Activated CD4-positive, alpha-beta T cell treated with anti-CD3 and anti-CD28 coated beads for 24 hours (primary cell): Measurements from ENCODE around the gene FUBP3.

ENCODE experiments used
- DNase-seq, 2 donors: peaks; one replicate each; pipeline ENCODE4 v3.0.0-alpha.2; 2020; ENCODE audit warnings: low read depth in 2 of 2

Gene FUBP3

DNA sequence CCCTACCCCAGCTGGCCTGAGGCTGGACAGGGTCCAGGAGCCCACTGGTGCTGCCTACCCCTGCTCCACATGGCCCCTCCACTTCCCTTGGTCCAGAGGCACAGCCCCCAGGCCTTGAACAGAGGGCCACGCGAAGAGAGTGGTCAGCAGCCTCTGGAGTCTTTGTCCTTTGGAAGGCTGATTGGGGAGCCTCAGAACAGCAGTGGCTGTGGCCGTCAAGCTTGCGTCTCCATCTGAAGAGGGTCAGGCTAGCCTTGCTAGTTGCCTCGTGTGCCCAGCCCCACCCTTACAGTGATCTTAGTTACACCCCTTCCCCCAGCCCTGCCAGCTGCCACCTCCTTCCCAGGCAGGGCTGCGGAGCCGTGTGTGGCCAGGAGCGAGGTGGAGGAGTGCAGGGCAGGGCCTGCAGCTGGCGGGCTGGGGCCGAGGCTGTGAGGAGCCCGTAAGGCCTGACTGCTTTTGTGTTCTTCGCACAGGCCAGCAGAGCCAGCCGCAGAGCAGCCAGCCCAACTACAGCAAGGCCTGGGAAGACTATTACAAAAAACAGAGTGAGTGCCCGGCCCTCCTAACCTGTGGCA is 54.9 kb downstream of the FUBP3 start:
- no peak for DNase-seq

DNA sequence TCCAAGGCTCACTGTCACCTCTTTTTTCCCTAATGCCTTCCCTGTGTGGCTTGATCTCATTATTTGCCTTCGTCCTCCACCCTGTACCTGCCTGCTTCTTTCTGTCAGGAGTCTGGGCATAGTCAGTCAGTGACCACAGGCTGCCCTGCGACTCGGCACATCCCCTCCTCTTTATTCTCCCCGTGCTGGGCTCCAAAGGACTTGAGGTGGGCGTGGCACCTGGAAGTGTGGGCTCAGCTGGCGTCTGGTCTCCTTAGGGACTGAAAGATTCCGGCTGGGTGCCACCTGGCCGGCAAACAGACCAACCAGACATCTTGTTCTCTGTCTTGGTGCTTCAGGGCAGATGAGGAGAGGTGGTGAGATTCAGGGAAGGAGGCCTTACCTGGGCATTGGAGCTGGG is 55.4 kb downstream of the FUBP3 start:
- no peak for DNase-seq

DNA sequence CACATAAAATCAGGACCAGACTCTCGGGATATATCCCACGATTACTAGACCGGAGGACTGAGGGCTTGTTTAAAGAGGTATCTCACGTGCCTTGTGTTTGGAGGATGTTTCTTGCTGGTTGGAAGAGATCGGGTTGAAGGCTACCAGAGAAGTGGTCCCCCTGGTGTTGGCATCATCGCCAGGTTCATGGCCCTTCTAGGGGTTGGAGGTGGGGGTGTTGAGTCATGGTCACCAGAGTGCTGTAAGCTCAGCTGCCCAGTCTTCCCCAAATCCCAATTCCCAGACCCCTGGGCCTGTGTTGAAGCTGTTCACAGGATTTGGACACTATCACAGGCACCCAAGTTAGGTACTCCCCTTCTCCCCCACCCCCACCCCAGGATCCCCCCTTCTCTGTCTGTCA is 55.9 kb downstream of the FUBP3 start:
- no peak for DNase-seq

DNA sequence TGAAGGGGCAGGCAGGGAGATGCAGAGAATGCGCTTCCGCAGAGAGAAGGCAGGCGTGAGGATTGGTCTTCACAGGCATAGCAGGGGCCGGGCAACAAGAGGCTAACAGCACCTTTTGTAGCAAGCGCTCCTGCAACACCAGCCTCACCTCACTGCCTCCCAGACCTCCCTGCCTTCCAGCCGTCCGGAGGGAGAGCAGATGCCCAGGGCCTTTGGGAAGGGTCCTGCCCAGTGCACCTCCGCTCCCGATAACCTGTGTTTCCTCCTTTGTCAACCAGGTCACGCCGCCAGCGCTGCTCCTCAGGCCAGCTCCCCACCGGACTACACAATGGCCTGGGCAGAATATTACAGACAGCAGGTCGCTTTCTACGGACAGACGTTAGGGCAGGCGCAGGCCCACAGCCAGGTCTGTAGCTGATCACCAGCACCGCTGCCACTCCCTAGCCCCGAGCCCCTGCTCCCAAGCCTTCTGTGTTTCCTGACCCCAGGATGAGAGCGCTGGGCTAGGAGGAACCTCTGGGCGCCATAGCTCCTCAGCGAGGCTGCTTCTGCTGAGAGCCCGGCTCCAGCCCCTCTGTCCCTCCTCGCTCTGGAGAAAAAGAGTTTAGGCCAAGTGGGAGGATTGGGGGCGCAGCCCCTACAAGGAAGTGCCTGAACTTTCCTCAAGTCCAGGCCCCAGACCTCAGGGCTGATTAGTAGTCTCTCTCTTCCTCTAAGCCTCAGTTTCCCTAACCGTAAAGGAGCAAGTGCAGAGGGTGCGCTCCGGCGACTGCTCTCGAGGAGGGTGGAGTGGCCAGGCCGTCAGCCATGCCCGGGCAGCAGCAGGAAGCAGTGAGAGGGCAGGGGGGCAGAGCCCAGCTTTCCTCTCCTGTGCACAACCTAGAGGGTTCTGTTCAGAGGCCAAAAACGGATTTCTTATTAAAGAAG is 56.6 kb downstream of the FUBP3 start:
- DNase-seq, result no peak

DNA sequence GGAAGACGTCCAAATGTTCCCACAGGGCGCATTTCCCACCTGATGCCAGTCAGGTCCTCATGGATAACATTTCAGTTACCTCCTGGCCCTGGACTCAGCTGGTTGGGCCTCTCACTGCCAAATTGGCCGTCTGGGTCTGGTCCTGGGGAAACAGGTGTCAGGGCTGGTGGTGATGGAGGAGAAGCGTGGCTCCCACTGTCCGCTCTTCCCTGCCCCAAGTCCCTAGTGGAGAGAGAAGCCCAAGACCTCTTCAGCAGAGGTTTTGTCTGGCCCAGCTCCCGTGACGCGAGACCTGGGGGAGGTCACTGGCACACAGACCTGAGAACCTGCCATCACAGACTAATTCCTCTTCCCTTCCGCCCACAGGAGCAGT is 57.3 kb downstream of the FUBP3 start:
- DNase-seq, result no peak

DNA sequence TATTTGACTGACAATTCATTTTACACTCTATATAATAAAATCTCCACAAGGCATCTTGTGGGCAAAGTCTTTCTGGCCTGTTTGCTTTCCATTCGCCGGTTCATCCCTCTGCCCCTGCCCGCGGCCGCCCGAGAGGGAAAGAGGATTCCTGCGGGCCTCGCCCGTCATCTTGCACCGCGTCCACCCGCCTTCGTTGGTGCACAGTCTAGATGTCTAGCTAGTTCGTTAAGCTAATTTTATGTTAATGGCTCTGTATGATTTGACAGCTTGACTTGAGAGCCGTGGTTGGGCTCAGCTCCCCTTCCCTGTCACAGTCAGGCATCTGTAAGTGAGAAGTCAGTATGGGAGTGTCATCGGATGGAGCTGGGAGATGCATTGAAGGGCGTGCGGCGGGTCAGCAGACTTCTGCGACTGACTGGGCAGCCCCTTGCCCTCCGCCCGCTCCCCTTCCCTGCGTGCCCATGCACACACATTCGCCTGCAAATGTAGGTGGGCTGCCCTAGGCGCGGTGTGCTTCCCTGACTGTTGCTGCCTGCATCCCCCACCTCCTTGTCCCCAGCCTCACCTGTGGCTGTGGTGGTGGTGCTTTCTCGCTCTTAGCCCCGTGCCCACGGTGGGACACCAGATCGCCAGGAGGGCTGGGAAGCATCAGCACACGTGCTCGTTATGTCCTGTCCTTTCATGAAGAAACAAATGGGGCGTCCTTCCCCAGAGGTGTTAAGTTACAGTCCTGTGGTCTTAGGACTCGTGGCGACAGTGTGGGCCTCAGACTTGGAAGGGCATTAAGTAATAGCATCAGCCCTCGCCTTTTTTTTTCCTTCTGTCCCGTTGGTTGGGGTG is 59.1 kb downstream of the FUBP3 start:
- no peak for DNase-seq

DNA sequence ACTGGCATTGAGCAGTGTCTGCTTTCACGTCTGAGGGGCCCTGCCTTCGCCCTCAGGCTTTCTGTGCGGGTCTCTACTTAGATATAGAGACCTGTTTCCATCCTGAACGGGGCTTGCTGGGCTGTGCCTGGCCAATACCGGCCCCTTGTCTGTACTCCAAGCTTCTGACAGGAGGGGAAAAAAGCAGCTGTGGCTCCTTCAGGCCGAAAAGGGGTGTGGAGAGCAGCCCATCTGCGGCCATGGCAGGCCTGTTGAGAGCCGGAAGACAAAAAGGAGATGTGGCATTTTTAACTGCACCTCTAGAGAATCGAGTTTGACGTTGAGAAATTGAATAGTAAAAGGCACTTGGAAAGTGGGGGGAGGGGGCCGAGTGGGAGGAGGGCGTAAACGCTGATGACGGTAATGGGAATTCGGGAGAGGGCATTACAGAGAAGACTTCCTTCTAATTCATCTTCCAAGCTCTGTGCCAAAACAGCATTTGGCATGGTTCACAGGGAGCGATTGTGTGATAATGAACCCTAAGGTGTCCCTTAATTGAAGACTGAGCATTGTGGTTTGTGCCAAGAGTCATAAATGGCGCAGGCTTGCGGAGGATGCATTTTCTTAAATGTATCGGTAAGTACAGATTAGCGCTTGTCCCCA is 59.9 kb downstream of the FUBP3 start:
- no peak for DNase-seq

DNA sequence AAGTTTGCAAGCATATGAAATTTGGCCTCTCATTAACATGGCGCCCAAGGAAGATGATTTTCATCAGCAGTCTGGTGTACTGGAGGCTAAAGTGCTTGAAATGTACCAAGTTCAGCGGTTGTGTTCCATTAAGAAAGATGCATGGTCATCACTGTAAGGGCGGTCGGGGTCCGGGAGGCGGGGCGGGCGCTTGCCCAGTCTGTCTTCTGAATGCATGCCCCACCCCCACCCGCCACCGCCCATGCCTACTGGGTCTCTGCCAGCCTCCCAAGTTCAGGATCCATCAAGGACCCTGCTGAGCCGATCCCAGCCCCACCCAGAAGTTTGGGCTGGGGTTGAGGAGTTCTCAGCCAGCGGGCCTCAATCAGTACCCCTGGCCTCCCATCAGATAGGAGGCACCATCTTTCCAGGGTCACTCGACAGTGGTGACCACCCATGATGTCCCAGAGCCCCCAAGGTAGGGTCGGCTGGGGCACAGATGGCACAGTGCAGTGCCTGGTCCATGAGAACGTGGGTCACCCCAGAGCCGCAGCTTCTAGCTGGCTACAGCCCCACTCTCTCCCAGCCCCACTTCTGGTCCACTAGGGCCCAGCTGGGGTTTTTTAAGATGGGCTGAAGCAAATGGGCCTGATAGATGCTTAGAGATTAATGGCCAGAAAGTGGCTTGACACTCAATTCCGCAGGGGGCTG is 60.6 kb downstream of the FUBP3 start:
- DNase-seq, result no peak

DNA sequence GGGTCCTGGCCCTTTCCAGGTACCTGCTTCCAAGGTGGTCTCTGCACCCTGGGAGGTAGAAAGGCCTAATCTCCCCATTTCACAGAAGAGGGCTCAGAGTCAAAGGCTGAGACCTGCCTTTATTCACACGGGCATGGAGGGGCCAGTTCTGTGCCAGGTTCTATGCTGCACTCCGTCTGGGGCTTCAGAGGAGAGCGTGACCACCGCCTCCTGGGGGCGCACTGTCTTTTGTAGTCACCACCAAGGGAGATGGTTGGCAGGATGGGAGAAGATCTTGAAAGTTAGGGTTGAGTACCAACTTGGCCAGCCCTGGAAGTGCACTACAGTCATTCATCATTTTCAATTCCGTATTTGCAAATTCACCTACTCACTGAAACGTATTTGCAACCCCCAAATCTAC is 61.3 kb downstream of the FUBP3 start:
- no peak for DNase-seq

DNA sequence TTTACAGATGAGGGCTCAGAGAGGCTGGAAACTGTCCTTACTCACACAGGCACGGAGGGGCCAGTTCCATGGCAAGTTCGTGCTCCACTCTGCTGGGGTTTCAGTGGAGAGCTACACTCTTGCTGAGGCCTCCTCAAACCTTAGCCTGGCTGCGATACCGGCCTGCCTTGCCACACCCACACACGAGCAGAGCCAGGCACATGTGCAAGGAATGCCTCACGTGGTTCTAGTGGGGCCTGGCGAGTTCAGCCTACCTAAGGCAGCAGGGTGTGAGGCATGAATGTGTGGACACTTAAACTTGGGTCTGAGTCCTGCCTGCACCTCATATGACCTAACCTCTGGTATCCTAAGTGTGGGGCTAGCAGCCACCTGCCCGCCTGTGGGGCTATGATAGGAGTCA is 63.5 kb downstream of the FUBP3 start:
- DNase-seq, result no peak

DNA sequence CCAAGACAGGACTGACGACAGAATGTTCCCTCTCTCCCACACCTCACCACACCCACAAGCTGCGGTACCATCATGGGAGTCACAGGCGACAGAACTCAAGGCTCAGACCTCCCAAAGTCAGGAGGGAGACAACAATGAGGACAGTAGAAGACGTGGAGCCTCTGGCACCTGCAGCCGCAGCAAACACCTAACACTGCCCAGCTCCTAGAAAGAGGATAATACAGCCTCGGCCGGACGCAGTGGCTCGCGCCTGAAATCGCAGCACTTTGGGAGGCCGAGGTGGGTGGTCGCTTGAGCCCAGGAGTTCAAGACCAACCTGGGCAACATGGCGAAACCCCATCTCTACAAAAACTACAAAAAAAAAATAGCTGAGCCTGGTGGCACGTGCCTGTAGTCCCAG is 71.8 kb downstream of the FUBP3 start:
- no peak for DNase-seq

DNA sequence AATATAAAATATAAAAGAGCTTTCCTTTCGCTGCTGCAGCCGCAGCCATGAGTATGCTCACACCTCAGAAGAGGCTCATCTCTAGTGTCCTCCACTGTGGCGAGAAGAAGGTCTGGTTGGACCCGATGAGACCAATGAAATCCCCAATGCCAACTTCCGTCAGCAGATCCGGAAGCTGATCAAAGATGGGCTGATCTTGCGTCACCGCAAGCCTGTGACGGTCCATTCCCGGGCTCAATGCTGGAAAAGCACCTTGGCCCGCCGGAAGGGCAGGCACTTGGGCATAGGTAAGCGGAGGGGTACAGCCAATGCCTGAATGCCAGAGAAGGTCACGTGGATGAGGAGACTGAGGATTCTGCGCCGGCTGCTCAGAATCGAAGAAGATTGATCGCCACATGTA is 72.4 kb downstream of the FUBP3 start:
- DNase-seq, result no peak

DNA sequence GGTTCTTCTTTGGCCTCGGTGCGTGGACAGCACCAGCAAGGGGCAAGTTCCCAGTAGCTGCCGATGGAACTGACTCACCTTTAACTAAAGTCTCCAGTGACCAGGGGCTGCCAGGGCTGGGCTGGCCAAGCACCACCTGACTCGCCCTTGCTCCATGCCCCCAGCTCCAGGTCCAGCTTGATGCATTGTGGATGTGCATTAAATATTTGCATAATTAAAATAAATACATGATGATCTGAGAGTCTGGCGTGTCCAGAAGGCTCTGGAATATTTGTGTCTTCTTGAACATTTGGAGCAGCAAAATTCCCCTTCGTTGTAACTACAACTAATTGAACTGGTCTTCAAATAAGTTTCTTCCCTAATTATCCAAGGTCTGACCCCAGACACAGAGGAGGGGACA is 75.5 kb downstream of the FUBP3 start:
- no peak for DNase-seq

DNA sequence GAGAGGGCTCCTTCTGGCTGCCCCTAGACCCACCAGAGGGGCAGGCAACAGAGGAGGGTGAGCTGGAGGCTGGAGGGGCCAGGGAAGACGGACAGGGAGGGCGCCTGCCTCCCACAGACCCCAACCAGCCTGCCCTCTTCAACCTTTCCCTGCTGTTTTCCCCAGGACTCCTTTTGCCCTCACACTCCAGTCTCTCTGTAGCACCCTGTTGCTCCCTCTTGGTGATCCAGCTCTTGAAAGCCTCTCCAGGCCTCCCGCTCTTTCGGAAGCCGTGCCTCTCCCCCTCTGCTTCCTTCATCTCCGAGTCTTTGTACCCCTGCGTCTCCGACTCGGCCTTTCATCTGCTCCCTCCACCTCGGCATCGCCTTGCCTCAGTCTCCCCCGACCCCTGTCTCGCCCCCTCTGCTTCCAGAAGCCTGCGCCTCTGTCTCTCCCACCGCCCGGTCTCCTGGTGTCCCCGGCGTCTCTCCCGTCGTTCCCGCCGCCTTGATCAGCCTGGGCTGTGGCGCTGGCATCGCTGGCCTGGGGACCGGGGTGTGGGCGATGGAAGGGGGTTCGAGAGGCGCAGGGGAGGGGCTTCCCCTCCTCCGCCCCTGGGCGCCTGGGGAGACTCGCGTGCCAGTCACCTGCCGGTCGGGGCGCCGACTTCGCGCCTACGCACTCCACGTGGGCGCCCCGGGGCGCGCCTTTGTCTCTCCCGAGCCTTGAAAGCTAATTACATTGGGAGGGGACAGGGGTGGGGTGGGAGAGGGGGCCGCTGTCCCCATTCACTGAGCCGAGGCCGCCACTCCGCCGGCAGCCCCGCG is 79.7 kb downstream of the FUBP3 start:
- no peak for DNase-seq

DNA sequence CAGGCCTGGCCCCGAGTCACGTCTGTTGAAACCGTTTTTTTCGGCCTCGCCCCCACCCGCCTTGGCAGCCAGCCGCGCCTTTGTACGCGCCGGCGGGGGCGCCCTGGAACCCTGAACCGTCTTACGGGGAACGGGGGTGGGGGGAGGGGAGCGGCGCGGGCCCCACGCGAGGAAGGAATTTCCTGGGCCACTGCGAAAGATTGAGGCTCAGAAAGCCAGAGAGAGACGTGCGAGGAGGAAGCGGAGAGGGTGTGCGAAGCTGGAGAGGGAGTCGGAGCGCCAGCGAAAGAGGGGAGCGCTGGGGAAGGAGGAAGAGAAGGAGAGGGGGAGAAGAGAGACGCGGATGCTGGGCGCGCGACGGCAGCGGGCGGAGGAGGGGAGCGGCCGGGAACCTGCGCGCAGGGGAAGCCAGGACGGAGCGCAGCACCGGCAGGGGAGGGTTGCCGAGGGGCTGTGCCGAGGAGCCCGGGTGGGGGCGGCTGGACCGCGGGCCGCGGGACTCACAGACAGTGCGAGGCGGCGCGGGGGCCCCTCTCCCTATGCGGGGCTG is 80.4 kb downstream of the FUBP3 start:
- DNase-seq, result no peak

DNA sequence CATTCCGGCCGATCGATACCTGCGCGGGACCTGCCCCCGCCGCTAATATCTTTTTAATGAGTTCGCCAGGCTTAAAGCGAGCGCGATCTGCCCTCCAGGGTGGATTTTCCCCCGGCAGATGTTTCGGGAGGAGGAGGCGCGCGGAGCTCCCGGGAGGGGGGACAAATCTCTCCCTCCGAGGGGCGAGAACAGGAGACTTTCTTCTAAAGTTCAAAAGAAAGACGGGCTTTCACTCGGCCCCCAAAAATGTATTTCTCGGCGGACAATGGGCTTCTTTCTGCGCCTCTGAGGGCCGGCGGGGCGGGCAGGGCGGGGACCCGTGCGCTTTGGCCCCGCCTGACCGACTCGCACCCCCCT is 80.9 kb downstream of the FUBP3 start:
- DNase-seq, result no peak

DNA sequence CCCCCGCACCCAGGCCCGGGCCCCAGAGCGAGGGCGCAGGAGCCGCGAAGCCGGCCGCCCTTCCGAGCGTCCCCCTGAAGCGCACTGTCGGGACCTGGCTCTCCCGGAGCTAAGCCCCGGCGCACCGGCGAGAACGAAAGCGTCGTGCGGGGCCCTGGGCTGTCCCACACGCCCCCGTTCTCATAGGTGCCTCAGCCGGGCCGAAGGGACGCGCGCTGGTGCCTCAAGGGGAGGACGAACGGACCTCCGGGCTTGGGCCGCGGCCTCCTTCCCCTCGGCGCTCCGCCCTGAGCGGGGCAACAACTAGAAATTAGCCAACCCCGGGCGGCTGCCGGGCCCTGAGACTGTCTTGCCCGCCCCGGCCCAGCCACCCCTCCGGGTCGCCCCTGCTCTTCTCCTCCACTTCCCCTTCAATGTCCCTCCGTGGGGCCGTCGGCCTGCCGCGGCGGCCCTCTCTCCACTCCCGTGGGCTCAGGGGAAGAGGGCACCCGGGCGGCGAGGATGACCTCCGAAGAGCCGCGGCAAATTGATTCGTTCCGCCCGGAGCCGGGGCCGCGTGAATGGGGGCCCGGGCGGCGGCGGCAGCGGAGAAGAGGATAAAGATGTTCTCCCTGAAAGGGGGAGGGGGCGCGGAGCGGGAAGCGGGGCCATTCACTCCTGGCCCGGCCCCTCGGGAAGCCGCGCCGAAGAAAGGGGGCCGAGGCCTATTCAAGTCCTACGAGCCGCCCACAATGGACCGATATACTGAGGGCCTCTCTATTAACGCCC is 81.5 kb downstream of the FUBP3 start:
- DNase-seq, result no peak

DNA sequence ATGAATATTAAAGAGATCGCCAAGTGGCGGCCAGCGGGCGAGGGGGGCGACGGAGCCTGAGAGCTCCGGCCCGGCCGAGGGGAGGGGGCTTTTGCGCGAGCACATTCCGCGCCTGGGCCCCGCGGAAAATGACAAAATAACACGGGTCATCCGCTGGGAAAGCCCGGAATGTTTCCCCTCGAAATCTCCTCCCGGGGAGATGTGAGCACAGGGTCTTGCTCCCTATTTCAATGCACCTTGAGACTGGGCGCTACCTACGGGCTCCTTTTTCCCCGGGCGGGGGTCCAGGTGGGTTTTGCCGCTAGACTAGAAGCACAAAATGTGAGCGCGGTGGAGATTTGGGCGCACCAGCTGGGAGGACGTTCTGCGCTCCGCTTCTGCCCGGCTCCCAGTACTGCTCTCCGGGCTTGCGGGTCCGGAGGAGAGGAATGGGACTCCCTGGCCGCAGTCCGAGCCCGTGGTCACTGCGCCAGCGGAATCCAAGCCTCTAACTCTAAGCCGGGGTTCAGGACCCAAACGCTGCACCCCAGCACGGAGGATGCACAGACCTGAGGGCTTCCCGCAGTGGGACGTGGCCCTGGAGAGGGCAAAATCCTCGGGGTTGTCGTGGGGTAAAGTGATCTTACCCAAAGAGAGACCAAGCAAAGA is 82.2 kb downstream of the FUBP3 start:
- DNase-seq, result no peak
